HG03060 (cell line): Measurements from ENCODE around the gene SIAH1.
A peak's percentile ranks its signal among the peaks of the same experiment; 100 is the strongest.
"Not testable (repeated sequence)": the region's sequence is repeated elsewhere in the genome, so short reads cannot be mapped to it uniquely, and the experiment has no call there.

Experiments used
- ATAC-seq: cut with Tn5 transposase; IDR thresholded peaks from one replicate; pipeline ENCODE4 v1.9.1; 2021; ENCODE audit warnings: low read depth, moderate number of reproducible peaks; ENCODE audit not compliant: unreplicated experiment

The SIAH1 gene

GRCh38 chr16:48393485-48394354 is 8.5 kb upstream of the SIAH1 start:
- ATAC-seq, result no peak

- no peak for ATAC-seq
These were observed 7.2 kb upstream of the SIAH1 start for GRCh38 chr16:48392407-48392806.

GRCh38 chr16:48386559-48387312 is 1.5 kb upstream of the SIAH1 start:
- no peak for ATAC-seq

- ATAC-seq, result peak; percentile 20
These were observed 527 bp downstream of the SIAH1 start for GRCh38 chr16:48384520-48385252.

- no peak for ATAC-seq
These were observed 1.2 kb downstream of the SIAH1 start for GRCh38 chr16:48383877-48384519.

GRCh38 chr16:48383009-48383876 is 2.0 kb downstream of the SIAH1 start:
- ATAC-seq, result no peak

- no peak for ATAC-seq
These were observed 3.1 kb downstream of the SIAH1 start for GRCh38 chr16:48382131-48382530.

- ATAC-seq, result no peak
These were observed 4.0 kb downstream of the SIAH1 start for GRCh38 chr16:48381201-48381600.

GRCh38 chr16:48378836-48379235 is 6.4 kb downstream of the SIAH1 start:
- no peak for ATAC-seq

GRCh38 chr16:48378276-48378675 is 6.9 kb downstream of the SIAH1 start:
- ATAC-seq, result no peak

- ATAC-seq, result not testable (repeated sequence)
These were observed 7.9 kb downstream of the SIAH1 start for GRCh38 chr16:48377301-48377700.

- ATAC-seq, result no peak
These were observed 11.0 kb downstream of the SIAH1 start for GRCh38 chr16:48374255-48374654.

GRCh38 chr16:48373258-48374029 is 11.8 kb downstream of the SIAH1 start:
- no peak for ATAC-seq

GRCh38 chr16:48372744-48373143 is 12.5 kb downstream of the SIAH1 start:
- no peak for ATAC-seq

- ATAC-seq, result no peak
These were observed 13.8 kb downstream of the SIAH1 start for GRCh38 chr16:48371393-48371780.

- ATAC-seq, result not testable (repeated sequence)
These were observed 14.4 kb downstream of the SIAH1 start for GRCh38 chr16:48370668-48371392.

GRCh38 chr16:48370229-48370628 is 15.0 kb downstream of the SIAH1 start:
- ATAC-seq, result no peak

GRCh38 chr16:48369765-48370164 is 15.4 kb downstream of the SIAH1 start:
- no peak for ATAC-seq
